NCI-H748 (cell line): ENCODE results near the gene DDX11.
"Not testable (repeated sequence)": the region's sequence is repeated elsewhere in the genome, so short reads cannot be mapped to it uniquely, and the experiment has no call there.

Source experiments
- DNase-seq: peaks from one replicate; lab custom pipeline; 2025; ENCODE audit not compliant: unreplicated experiment; lab: John Stamatoyannopoulos, UW

DDX11 gene

DNA sequence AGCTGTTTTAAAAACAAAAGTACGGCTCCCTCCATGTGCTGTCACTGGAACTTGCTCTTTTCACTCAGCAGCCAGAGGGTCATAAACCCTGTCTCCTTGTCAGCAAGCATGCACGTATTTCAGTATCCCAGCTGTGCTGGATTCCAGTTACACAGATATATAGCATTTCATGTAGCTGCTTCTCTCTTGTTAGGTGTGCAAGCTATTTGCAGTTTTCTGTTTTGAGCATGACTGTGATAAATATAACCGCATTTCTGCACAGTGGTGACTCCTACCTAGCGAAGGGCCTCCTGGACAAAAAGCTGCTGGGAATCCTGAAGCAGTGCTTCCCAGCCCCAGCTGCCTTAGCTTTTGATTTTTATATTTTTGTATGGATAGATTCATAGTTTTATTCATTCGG, 24.7 kb downstream of the DDX11 start:
- not testable (repeated sequence) for DNase-seq

DNA sequence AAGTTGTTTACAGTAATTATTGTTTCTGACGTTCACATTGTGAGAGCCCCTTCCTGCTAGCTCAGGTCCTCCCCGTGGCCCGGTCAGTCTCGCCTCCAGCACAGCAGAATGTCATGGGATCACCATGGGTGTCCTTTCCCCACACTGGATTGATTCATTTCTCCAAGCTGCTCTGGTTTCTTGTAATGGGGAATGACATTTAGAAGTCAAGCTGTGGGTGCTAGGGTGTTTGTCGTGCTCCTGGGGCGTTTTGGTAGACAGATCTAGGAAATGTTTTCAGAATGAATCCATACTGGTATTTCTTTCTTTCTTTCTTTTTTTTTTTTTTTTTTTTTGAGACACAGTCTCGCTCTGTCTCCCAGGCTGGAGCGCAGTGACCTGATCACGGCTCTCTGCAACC, 25.1 kb downstream of the DDX11 start:
- DNase-seq = not testable (repeated sequence)

DNA sequence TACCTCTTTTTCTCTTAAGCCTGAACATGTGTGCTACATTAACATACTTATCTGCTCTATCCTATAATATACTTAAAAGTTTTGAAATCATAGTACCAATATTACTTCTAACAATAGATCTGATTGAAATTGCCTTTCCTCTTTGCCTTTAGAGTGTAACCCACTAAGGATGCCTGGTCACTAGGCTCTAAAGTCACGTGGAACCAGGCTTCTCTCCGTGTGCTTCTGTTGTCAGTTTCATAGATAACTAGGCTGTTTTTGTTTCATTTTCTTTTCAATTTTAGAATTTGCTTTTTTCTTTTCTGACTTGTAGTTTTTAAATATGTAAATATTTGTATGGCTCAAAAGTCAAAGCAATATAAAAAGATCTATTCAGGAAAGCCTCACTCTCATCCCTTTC, 25.8 kb downstream of the DDX11 start:
- not testable (repeated sequence) for DNase-seq

DNA sequence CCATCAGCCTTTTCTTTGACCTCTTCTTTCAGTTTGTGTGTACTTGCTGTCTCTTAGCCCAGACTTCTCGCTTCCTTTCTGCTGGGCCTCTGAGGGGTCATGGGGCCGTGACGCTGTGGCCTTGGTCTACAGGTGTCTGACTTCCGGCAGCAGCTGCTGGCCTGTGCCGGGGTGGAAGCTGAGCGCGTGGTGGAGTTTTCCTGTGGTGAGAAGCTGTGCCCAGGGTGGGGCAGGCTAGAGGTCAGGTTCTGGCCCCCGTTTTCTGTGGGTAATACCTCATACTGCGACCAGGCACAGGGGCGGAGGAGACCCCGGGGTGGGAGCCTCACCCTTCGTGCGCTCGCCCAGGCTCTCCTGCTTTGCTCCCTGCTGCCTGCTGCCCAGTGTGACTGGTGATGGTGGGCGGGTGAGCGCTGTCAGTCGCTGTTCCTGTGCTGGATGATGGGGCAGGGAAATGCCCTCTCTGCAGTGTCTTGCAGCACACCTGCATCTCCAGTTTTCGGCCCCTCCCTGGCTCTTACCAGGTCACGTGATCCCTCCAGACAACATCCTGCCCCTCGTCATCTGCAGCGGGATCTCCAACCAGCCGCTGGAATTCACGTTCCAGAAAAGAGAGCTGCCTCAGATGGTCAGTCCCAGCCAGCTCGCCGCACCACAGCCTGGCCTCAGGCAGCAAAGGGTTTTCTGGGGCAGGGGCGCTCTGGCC, 27.0 kb downstream of the DDX11 start:
- not testable (repeated sequence) for DNase-seq

DNA sequence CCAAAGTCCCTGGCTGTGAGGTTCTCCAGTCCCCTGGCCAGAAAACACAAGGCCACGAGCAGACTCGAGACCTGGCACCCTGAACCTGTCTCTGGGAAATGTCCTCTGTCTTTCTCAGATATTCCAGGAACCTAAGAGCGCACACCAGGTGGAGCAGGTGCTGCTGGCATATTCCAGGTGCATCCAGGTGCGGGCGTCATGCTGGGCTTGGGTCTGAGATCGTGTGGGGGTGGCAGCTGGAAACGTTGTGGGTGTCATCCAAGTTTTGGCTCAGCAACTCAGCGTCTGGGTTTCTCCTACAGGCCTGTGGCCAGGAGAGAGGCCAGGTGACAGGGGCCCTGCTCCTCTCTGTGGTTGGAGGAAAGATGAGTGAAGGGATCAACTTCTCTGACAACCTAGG, 28.5 kb downstream of the DDX11 start:
- DNase-seq = not testable (repeated sequence)

DNA sequence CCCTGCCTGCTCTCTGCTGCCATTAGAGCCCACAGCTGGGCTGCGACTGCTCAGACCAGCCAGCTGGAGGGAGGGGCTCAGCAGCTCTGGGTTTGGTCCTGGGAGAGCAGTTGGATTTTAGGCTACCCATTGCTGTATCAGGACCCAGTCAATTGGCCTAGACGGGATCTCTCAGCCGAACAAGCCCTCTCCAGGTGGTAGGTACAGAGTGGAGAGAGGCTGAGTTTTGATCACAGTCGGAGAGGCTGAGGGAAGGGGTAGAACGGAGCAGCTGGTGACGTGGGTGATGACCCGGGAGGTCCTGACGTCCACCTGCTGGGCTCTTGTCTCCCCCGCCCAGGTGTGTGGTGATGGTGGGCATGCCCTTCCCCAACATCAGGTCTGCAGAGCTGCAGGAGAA, 28.9 kb downstream of the DDX11 start:
- not testable (repeated sequence) for DNase-seq

DNA sequence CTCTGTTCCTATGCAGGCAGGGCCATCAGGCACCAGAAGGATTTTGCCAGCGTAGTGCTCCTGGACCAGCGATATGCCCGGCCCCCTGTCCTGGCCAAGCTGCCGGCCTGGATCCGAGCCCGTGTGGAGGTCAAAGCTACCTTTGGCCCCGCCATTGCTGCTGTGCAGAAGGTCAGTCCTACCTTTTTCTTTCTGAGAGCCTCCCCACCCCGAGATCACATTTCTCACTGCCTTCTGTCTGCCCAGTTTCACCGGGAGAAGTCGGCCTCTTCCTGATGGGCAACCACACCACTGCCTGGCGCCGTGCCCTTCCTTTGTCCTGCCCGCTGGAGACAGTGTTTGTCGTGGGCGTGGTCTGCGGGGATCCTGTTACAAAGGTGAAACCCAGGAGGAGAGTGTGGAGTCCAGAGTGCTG, 29.9 kb downstream of the DDX11 start:
- peak; percentile 81 for DNase-seq

DNA sequence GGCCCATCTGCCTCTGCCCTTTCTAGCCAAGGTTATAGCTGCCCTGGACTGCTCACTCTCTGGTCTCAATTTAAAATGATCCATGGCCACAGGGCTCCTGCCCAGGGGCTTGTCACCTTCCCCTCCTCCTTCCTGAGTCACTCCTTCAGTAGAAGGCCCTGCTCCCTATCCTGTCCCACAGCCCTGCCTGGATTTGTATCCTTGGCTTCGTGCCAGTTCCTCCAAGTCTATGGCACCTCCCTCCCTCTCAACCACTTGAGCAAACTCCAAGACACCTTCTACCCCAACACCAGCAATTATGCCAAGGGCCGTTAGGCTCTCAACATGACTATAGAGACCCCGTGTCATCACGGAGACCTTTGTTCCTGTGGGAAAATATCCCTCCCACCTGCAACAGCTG, 30.6 kb downstream of the DDX11 start:
- DNase-seq = not testable (repeated sequence)

DNA sequence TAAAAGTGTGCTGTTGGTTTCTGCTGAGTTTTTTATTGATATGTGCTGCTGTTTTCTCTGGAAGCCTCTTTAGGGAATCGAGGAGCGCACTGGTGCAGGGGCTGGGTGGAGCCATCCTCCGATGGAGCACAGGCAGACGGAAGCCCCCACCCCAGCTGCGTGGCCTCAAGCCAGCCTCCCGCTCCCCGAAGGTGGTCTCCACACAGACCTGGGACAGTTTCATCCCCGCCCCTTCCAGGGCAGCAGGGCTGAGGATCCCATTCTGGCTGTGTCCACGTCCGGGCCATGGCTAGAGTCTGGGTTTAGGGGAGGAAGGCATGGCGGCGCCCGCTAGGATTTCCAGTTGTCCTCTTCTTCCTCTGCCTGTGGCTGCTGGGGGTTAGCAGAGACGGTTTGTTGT, 31.1 kb downstream of the DDX11 start:
- not testable (repeated sequence) for DNase-seq

DNA sequence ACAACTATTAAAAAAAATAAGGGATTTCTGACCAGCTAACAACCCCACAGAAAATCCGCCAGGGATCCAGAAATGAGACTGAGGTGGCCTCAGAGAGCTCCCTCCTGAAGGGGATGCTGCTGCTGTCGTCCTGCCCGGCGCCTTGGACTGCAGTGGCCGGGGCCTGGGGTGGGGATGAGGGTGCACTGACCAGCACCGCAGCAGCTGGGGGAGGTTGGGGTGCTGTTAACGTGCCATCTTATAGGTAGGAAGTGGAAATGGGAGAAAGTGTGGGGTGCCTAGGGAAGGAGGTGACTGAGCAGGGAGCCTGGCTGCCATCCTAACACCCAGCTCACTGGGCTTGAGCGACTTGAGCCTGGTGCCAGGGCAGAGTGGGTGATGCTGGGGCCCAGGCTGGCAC, 32.0 kb downstream of the DDX11 start:
- DNase-seq = no peak

DNA sequence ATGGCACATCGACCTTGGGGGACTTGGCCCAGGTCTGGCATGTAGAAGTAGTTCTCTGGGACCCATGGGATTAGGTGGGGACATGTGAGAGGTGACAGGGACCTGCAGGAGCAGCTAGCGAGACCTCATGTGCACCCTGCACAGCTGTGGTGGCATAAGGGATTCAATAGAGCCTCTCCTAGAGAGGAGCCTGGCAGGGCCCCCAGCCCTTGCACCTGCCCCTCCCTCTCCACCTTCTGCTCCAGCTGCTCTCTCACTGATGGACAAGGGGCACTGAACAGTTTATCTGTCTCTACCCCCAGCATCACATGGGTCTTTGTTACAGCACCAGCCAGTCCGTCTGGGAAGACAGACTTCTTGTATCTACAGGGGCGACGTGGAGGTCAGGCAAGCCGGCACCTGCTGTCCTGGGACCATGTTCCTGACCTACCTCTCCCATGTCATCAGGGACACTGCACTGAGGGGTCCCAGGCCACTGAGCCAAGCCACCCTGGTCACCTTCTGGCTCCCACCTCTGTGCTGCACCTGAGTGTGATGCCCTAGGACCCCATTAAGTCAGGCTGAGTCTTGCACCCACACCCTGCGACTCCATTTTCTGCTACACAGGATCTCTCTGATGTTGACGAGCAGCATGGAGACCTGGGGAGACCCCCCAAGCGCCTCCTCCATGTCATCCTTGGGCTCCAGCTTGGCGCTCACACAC, 32.6 kb downstream of the DDX11 start:
- peak; percentile 62 for DNase-seq

DNA sequence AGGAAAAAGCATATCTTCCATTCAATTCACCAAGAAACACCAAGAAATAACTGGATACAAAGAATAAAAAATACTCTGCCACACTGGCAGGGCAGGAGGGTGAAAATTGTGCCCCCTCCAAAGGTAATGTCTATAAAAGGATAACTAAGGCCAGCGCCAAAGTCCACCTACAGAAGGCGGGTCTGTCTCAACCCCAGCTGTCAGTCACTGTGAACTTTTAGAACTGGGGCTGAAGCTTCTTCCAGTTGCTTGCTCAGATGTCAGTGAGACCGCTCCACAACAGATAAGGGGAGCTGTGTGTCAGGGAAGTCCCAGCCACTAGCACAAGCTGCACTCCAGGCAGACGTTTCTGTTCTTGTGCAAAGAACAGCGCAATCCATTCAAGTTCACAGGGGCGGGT, 36.1 kb downstream of the DDX11 start:
- not testable (repeated sequence) for DNase-seq

DNA sequence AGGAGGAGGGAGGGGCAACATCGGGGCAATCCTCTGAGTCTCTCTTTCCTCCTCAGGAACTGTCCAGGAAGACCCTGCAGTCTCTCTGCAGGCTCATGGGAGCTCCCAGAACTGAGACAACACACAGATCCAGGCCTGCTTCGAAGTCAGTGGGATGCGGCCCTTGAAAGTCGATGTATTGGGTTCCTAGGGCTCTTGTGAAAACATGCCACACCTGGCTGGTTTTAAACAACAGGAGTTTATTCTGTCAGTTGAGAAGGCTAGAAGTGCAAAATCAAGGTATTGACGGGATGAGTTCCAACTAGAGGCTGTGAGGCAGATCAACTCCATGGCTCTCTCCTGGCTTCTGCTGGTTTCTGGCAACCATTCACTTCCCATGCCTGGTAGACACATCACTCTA, 36.6 kb downstream of the DDX11 start:
- DNase-seq = not testable (repeated sequence)

DNA sequence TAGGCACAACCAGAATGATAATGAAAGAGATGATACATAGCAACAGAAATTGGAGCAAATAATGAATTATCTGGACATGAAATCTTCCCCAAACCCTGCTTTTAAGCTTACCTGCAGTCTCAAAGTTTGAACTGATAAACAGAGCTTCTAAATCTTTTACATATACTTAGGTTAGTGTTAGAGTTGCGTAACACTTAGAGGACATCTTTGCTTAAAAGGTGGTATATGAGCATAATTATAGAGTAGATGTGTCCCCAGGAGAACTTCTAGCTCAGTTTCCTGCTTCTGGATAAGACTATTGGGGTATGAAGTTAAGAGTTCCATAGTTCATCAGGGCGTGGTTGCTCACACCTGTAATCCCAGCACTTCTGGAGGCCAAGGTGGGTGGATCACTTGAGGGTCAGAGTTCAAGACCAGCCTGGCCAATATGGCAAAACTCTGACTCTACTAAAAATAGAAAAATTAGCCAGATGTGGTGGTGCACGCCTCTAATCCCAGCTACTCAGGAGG, 41.5 kb downstream of the DDX11 start:
- DNase-seq = not testable (repeated sequence)

DNA sequence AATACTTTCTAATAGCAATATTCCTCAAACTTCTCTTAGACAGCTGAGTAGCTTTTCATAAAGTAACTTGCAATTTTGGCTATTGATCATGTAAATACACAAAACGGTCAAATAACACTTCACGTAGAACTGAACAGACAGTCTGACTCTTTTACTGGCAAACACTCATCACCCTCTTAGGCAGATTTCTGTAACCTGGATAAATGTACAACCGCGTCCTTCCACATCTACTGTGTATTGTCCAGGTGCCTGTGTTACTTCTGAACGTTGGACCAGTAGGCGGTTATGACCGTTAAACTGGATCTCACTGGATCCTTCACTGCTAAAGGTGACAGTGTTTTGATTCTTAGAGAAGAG, 43.2 kb downstream of the DDX11 start:
- DNase-seq = not testable (repeated sequence)

DNA sequence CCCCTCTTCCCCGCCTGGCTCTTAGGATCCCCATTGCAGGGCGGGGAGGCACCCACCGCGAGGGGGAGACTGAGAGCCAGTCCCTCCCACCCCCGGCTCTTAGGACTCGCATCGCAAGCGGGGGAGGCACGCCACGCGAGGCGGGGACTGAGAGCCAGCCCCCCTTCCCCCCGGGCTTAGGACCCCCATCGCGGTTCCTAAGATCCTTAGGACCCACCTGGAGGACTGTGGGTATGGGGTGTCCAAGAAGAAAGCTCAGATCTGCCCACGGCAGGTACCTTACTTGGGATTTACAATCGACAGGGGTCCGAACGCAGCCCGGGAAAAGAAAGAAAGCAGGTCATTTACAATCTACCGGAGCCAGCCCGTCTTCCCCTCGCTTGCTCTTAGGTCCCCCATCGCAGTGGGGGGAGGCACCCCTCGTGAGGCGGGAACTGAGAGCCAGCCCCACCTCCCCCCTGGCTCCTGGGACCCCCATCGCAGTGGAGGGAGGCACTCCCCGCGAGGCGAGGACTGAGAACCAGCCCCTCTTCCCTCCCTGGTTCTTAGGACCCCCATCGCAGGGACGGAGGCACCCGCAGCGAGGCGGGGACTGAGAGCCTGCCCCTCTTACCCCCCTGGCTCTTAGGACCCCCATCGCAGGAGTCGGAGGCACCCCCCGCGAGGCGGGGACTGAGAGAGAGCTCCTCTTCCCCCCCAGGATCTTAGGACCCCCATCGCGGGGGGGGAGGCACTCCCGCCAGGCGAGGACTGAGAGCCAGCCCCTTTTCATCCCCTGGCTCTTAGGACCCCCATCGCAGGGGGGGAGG, 43.7 kb downstream of the DDX11 start:
- peak; percentile 75 for DNase-seq

DNA sequence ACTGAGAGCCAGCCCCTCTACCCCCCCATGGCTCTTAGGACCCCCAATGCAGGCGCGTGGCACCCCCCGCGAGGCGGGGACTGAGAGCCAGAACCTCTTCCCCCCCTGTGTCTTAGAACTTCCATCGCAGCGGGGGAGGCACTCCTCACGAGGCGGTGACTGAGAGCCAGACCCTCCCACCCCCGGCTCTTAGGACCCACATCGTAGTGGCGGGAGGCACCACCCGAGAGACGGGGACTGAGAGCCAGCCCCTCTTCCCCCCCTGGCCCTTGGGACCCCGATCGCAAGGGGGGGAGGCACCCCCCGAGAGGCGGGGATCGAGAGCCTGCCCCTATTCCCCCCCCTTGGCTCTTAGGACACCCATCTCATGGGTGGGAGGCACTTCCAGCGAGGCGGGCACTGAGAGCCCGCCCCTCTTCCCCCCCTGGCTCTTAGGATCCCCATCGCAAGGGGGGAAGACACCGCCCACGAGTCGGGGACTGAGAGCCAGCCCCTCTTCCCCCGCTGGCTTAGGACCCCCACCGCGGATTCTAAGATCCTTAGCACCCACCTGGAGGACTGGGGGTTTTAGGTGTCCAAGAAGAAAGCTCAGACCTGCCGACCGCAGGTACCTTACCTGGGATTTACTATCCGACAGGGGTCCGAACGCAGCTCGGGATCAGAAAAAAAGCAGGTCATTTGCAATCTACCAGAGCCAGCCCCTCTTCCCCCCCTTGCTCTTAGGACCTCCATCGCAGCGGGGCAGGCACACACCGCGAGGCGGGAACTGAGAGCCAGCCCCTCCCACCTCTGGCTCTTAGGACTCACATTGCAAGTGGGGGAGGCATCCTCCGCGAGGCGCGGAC, 44.9 kb downstream of the DDX11 start:
- peak; percentile 80 for DNase-seq

DNA sequence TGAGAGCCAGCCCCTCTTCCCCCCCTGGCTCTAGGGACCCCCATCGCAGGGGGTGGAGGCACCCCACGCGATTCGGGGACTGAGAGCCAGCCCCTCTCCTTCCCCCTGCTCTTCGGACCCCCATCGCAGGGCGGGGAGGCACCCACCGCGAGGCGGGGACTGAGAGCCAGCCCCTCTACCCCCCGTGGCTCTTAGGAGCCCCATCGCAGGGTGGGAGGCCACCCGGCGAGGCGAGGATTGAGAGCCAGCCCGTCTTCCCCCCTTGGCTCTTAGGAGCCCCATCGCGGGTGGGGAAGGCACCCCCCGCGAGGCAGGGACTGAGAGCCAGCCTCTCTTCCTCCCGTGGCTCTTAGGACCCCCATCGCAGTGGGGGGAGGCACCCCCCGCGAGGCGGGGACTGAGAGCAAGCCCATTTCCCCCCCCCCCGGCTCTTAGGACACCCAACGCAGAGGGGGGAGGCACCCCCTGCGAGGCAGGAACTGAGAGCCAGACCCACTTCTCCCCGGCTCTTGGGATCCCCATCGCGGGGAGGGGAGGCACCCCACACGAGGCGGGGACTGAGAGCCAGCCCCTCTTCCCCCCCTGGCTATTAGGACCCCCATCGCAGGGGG, 45.6 kb downstream of the DDX11 start:
- no peak for DNase-seq

DNA sequence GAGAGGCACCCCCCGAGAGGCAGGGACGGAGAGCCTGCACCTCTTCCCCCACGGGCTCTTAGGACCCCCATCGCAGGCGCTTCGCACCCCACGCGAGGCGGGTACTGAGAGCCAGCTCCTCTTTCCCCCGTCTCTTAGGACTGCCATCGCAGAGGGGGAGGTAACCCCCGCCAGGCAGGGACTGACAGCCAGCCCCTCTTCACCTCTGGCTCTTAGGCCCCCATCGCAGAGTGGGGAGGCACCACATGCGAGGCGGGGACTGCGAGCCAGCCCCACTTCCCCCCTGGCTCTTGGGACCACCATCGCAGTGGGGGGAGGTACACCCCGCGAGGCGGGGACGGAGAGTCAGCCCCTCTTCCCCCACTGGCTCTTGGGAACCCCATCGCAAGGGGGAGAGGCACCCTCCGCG, 46.1 kb downstream of the DDX11 start:
- DNase-seq = no peak

DNA sequence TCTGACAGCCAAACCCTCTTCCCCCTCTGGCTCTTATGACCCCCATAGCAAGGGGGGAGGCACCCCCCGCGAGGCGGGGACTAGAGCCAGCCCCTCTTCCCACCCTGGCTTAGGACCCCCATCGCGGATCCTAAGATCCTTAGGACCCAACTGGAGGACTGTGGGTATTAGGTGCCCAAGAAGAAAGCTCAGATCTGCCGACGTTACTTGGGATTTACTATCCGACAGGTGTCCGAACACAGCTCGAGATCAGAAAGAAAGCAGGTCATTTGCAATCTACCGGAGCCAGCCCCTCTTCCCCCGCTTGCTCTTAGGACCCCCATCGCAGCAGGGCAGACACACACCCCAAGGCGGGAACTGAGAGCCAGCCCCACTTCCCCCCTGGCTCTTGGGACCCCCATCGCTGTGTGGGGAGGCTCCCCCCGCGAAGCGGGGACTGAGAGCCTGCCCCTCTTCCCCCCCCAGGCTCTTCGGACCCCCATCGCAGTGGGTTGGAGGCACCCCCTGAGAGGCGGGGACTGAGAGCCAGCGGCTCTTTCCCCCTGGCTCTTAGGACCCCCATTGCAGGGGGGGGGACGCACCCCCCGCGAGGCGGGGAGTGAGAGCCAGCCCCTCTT, 46.8 kb downstream of the DDX11 start:
- DNase-seq = no peak
